GM04503 (cell line): ENCODE data around the gene TRPM8.
"Not testable (repeated sequence)": the region's sequence is repeated elsewhere in the genome, so short reads cannot be mapped to it uniquely, and the experiment has no call there.

Experiments used
- DNase-seq: peaks from one replicate; pipeline ENCODE4 v3.0.0-alpha.2; 2012; ENCODE audit warnings: low read depth

Gene TRPM8

GRCh38 chr2:233938676-233939370 is 21.6 kb downstream of the TRPM8 start:
- DNase-seq, result no peak

- no peak for DNase-seq
Measured at GRCh38 chr2:233940376-233941276, 23.5 kb downstream of the TRPM8 start.

GRCh38 chr2:233942731-233943130 is 25.6 kb downstream of the TRPM8 start:
- no peak for DNase-seq

- DNase-seq, result no peak
Measured at GRCh38 chr2:233944269-233944668, 27.1 kb downstream of the TRPM8 start.

GRCh38 chr2:233944722-233945121 is 27.5 kb downstream of the TRPM8 start:
- DNase-seq, result no peak

GRCh38 chr2:233945146-233945545 is 28.0 kb downstream of the TRPM8 start:
- no peak for DNase-seq

- no peak for DNase-seq
Measured at GRCh38 chr2:233950078-233950825, 33.1 kb downstream of the TRPM8 start.

GRCh38 chr2:233952335-233952734 is 35.2 kb downstream of the TRPM8 start:
- DNase-seq, result no peak

GRCh38 chr2:233953087-233953801 is 36.1 kb downstream of the TRPM8 start:
- no peak for DNase-seq

- DNase-seq, result no peak
Measured at GRCh38 chr2:233960203-233960602, 43.0 kb downstream of the TRPM8 start.

GRCh38 chr2:233961905-233962304 is 44.7 kb downstream of the TRPM8 start:
- no peak for DNase-seq

- DNase-seq, result no peak
Measured at GRCh38 chr2:233964581-233964980, 47.4 kb downstream of the TRPM8 start.

- DNase-seq, result no peak
Measured at GRCh38 chr2:233965032-233965603, 47.9 kb downstream of the TRPM8 start.

GRCh38 chr2:233965646-233966045 is 48.5 kb downstream of the TRPM8 start:
- DNase-seq, result not testable (repeated sequence)

GRCh38 chr2:233966388-233966787 is 49.2 kb downstream of the TRPM8 start:
- no peak for DNase-seq

GRCh38 chr2:233967164-233967563 is 50.0 kb downstream of the TRPM8 start:
- DNase-seq, result no peak

GRCh38 chr2:233968556-233968955 is 51.4 kb downstream of the TRPM8 start:
- no peak for DNase-seq

GRCh38 chr2:233972460-233972859 is 55.3 kb downstream of the TRPM8 start:
- not testable (repeated sequence) for DNase-seq

GRCh38 chr2:233972941-233973575 is 55.9 kb downstream of the TRPM8 start:
- DNase-seq, result no peak

GRCh38 chr2:233973786-233974185 is 56.6 kb downstream of the TRPM8 start:
- DNase-seq, result no peak

GRCh38 chr2:233974530-233975071 is 57.4 kb downstream of the TRPM8 start:
- peak; percentile 90 for DNase-seq
